Brain microvascular endothelial cell (primary cell): ENCODE results near the gene CDH13.

ENCODE experiments used
- DNase-seq: peaks from one replicate; pipeline ENCODE4 v3.0.0-alpha.2; 2020
- H3K27ac ChIP-seq: fragments of 250-450 bp; sonication (Bioruptor Pico); 2 replicates; pipeline ENCODE4 v1.5.1; 2020; ENCODE audit warnings: mild to moderate bottlenecking, moderate library complexity
- H3K27me3 ChIP-seq: fragments of 250-450 bp; sonication (Bioruptor Pico); replicated peaks from 2 replicates; pipeline ENCODE4 v1.5.1; 2020; ENCODE audit warnings: mild to moderate bottlenecking
- H3K36me3 ChIP-seq: fragments of 250-450 bp; sonication (Bioruptor Pico); replicated peaks from 2 replicates; pipeline ENCODE4 v1.5.1; 2020; ENCODE audit warnings: mild to moderate bottlenecking
- H3K4me3 ChIP-seq: 2 replicates; pipeline ENCODE4 v1.5.1; 2011; ENCODE audit warnings: low read depth, mild to moderate bottlenecking, control low read depth, low read length, moderate library complexity
- CTCF ChIP-seq: IDR thresholded peaks from 2 replicates; pipeline ENCODE4 v1.5.1; 2011; ENCODE audit warnings: low read depth, mild to moderate bottlenecking, moderate library complexity, low read length, control low read depth, inconsistent platforms; ENCODE audit errors: missing control alignments
- in situ Hi-C: cut with HindIII; loops from 2 replicates; pipeline ENCODE4 v1.10.0; 2017; ENCODE audit warnings: low sequenced_read_pairs, low pct_ligation_motif_present

Gene CDH13

GRCh38 chr16:83482545-83483162 lies 855.9 kb downstream of the CDH13 start:
- H3K4me3 ChIP-seq: no peak overlapping the region
- TF ChIP-seq CTCF: no peak
- H3K27ac ChIP-seq: no peak overlapping the region
- DNase-seq: no peak
- no peaks in the 10 kb centered on the region for H3K36me3 ChIP-seq
- no peaks in the 10 kb centered on the region for H3K27me3 ChIP-seq
- in situ Hi-C loops: no loop called here

GRCh38 chr16:83490073-83490472 lies 863.3 kb downstream of the CDH13 start:
- no peak for DNase-seq
- H3K27ac ChIP-seq: no peak overlapping the region
- no peaks in the 10 kb centered on the region for H3K27me3 ChIP-seq
- in situ Hi-C loops: no loop called here
- TF ChIP-seq CTCF: no peak
- H3K4me3 ChIP-seq: no peak overlapping the region
- no peaks in the 10 kb centered on the region for H3K36me3 ChIP-seq

- no peak overlapping the region for H3K27ac ChIP-seq
- DNase-seq: no peak
- in situ Hi-C loops: no loop called here
- no peak for TF ChIP-seq CTCF
- H3K36me3 ChIP-seq: no peaks in the 10 kb centered on the region
- H3K4me3 ChIP-seq: no peak overlapping the region
- H3K27me3 ChIP-seq: no peaks in the 10 kb centered on the region
Measured at GRCh38 chr16:83494459-83494858, 867.7 kb downstream of the CDH13 start.

GRCh38 chr16:83501481-83501880 lies 874.7 kb downstream of the CDH13 start:
- TF ChIP-seq CTCF: no peak
- in situ Hi-C loops: loop anchor here (25.0 kb wide), 1 partner anchor 186 kb away; no protein-coding TSS in a partner anchor

GRCh38 chr16:83508295-83508694 lies 881.5 kb downstream of the CDH13 start:
- Histone ChIP-seq H3K36me3 (no peaks in the 10 kb centered on the region), H3K27ac (no peak overlapping the region), H3K27me3 (no peaks in the 10 kb centered on the region), H3K4me3 (no peak overlapping the region)
- DNase-seq: no peak
- no peak for TF ChIP-seq CTCF
- in situ Hi-C loops: loop anchor here (25.0 kb wide), 1 partner anchor 179 kb away; no protein-coding TSS in a partner anchor

More at GRCh38 chr16:83501481-83501880, 874.7 kb downstream of the CDH13 start:
- Histone ChIP-seq H3K36me3 (no peaks in the 10 kb centered on the region), H3K27ac (no peak overlapping the region), H3K27me3 (no peaks in the 10 kb centered on the region), H3K4me3 (no peak overlapping the region)
- DNase-seq: no peak

DNA sequence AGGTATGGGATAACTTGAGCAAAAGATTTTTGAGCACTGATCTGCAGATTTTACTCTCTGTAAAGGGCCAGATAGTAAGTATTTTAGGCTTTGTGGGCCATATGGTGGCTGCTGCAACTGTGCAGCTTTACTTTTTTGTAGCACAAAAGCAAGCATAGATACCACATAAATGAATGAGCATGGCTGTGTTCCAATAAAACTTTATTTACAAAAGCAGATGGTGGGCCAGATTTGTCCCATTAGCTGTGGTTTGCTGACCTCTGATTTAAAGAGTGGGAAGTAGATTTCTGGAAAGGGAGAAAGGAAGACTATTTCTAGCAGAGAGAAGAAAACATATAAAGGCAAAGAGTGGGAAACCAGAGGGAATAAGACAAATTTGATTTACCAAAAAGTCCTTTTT lies 882.5 kb downstream of the CDH13 start:
- Histone ChIP-seq H3K27ac (no peak overlapping the region), H3K36me3 (no peaks in the 10 kb centered on the region), H3K4me3 (no peak overlapping the region), H3K27me3 (no peaks in the 10 kb centered on the region)
- in situ Hi-C loops: loop anchor here (25.0 kb wide), 1 partner anchor 178 kb away; no protein-coding TSS in a partner anchor
- no peak for DNase-seq
- no peak for TF ChIP-seq CTCF
